ENCODE results near the gene UMOD.

GRCh38 chr16:20302389-20302788 is 50.1 kb downstream of the UMOD start:
- TF ChIP-seq CTCF (conservative IDR thresholded peaks at IDR 0.05; ENCODE audit: low read length) (no peak), EZH2phosphoT487 (IDR thresholded peaks at IDR 0.05; ENCODE audit: borderline replicate concordance) (no peak)

Data from Loucy (cell line).